ENCODE measurements around the gene ZNF587B. TPM values are rescaled to one million over a fixed set of nuclear protein-coding genes. Genes with fewer than 3 reads are reported as not detected.

Gene ZNF587B
- total and polyA plus RNA-seq, 10 of the 15 experiments (the other 5 are each of a cell fraction or from before 2014, with no cell fraction given): 4.1 to 33.9 (median 15.2) TPM

DNA sequence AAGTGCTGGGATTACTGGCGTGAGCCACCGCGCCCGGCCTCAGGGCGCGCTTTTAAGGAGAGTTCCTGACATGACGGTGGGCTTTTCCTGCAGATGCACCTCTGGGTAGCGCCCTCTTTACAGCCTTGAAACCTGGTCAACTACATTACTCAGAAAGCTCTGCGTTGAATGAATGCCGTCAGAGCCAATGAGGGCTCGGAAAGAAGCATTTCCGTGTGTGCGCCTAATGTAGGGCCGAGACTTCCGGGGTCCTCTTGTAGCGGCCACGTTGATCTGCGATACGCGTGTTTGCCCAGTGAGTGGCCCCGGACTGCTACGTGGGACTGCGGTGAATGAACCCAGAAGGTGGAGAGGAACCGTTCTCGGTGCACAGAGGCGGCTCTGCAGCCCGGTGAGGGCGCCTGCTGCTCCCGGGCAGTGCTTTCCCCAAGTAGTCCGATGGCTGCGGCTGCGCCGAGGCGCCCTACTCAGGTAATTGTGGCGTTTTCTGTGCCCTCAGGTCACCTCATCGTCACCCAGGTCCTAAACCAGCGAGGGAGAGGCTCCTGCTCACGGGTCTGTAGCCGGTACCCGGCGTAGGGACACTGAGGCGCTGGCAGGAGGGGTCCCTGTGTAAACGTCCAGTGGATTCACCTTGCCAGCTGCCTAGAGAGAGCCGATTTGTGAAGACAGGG lies 10.5 kb upstream of the ZNF587B start (continued):
- TF ChIP-seq, protein P1, sequence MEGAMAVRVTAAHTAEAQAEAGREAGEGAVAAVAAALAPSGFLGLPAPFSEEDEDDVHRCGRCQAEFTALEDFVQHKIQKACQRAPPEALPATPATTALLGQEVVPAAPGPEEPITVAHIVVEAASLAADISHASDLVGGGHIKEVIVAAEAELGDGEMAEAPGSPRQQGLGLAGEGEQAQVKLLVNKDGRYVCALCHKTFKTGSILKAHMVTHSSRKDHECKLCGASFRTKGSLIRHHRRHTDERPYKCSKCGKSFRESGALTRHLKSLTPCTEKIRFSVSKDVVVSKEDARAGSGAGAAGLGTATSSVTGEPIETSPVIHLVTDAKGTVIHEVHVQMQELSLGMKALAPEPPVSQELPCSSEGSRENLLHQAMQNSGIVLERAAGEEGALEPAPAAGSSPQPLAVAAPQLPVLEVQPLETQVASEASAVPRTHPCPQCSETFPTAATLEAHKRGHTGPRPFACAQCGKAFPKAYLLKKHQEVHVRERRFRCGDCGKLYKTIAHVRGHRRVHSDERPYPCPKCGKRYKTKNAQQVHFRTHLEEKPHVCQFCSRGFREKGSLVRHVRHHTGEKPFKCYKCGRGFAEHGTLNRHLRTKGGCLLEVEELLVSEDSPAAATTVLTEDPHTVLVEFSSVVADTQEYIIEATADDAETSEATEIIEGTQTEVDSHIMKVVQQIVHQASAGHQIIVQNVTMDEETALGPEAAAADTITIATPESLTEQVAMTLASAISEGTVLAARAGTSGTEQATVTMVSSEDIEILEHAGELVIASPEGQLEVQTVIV (IDR thresholded peaks at IDR 0.05; ENCODE audit: borderline replicate concordance, partially characterized antibody): peak; percentile 81
- TF ChIP-seq KLF5 (IDR thresholded peaks at IDR 0.05; ENCODE audit: partially characterized antibody) (no peak), ESRRA (IDR thresholded peaks at IDR 0.05; ENCODE audit: low read length) (no peak), SREBF2 (IDR thresholded peaks at IDR 0.05; ENCODE audit: low read length) (peak; percentile 78), ZNF24 (IDR thresholded peaks at IDR 0.05) (no peak), ZNF622 (IDR thresholded peaks at IDR 0.05) (no peak), CBFB (IDR thresholded peaks at IDR 0.05; ENCODE audit: low read depth) (peak; percentile 16; the same call in 1 of the 2 replicates), WRNIP1 (IDR thresholded peaks at IDR 0.05; ENCODE audit: borderline replicate concordance, low read depth, low read length) (no peak), BMI1 (IDR thresholded peaks at IDR 0.05; ENCODE audit: borderline replicate concordance) (no peak), CREM (IDR thresholded peaks at IDR 0.05; ENCODE audit: low read depth) (peak; percentile 65; the same call in 1 of the 2 replicates), EED (IDR thresholded peaks at IDR 0.05; ENCODE audit: low read depth) (no peak), SMARCA5 (IDR thresholded peaks at IDR 0.05) (no peak), SUPT20H (IDR thresholded peaks at IDR 0.05; ENCODE audit: borderline replicate concordance, control insufficient read depth, low read depth, low read length) (no peak), POLR2AphosphoS2 (IDR thresholded peaks at IDR 0.05; ENCODE audit: low read depth, low read length) (peak; percentile 76; the same call in 1 of the 2 replicates)
- TF ChIP-seq, protein P2, sequence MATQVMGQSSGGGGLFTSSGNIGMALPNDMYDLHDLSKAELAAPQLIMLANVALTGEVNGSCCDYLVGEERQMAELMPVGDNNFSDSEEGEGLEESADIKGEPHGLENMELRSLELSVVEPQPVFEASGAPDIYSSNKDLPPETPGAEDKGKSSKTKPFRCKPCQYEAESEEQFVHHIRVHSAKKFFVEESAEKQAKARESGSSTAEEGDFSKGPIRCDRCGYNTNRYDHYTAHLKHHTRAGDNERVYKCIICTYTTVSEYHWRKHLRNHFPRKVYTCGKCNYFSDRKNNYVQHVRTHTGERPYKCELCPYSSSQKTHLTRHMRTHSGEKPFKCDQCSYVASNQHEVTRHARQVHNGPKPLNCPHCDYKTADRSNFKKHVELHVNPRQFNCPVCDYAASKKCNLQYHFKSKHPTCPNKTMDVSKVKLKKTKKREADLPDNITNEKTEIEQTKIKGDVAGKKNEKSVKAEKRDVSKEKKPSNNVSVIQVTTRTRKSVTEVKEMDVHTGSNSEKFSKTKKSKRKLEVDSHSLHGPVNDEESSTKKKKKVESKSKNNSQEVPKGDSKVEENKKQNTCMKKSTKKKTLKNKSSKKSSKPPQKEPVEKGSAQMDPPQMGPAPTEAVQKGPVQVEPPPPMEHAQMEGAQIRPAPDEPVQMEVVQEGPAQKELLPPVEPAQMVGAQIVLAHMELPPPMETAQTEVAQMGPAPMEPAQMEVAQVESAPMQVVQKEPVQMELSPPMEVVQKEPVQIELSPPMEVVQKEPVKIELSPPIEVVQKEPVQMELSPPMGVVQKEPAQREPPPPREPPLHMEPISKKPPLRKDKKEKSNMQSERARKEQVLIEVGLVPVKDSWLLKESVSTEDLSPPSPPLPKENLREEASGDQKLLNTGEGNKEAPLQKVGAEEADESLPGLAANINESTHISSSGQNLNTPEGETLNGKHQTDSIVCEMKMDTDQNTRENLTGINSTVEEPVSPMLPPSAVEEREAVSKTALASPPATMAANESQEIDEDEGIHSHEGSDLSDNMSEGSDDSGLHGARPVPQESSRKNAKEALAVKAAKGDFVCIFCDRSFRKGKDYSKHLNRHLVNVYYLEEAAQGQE (IDR thresholded peaks at IDR 0.05; ENCODE audit: low read depth, low read length): no peak
- TF ChIP-seq, protein P3, sequence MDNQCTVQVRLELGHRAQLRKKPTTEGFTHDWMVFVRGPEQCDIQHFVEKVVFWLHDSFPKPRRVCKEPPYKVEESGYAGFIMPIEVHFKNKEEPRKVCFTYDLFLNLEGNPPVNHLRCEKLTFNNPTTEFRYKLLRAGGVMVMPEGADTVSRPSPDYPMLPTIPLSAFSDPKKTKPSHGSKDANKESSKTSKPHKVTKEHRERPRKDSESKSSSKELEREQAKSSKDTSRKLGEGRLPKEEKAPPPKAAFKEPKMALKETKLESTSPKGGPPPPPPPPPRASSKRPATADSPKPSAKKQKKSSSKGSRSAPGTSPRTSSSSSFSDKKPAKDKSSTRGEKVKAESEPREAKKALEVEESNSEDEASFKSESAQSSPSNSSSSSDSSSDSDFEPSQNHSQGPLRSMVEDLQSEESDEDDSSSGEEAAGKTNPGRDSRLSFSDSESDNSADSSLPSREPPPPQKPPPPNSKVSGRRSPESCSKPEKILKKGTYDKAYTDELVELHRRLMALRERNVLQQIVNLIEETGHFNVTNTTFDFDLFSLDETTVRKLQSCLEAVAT (IDR thresholded peaks at IDR 0.05): 0 out of 2 replicates have a peak, but pooled peaks have one; percentile 35
- TF ChIP-seq, protein P4, sequence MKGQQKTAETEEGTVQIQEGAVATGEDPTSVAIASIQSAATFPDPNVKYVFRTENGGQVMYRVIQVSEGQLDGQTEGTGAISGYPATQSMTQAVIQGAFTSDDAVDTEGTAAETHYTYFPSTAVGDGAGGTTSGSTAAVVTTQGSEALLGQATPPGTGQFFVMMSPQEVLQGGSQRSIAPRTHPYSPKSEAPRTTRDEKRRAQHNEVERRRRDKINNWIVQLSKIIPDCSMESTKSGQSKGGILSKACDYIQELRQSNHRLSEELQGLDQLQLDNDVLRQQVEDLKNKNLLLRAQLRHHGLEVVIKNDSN (IDR thresholded peaks at IDR 0.05; ENCODE audit: borderline replicate concordance, extremely low read length, insufficient read depth, low read depth, low read length): no peak
- TF ChIP-seq, protein P5, sequence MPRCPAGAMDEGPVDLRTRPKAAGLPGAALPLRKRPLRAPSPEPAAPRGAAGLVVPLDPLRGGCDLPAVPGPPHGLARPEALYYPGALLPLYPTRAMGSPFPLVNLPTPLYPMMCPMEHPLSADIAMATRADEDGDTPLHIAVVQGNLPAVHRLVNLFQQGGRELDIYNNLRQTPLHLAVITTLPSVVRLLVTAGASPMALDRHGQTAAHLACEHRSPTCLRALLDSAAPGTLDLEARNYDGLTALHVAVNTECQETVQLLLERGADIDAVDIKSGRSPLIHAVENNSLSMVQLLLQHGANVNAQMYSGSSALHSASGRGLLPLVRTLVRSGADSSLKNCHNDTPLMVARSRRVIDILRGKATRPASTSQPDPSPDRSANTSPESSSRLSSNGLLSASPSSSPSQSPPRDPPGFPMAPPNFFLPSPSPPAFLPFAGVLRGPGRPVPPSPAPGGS (IDR thresholded peaks at IDR 0.05; ENCODE audit: borderline replicate concordance, insufficient read depth, low read depth, low read length, poor library complexity, severe bottlenecking): no peak

Data from GM12878 (cell line).